GM12873 (cell line): ENCODE measurements around the gene CAMSAP2.

Experiments used
- TF ChIP-seq, protein P1 (sequence below): IDR thresholded peaks from 2 replicates; pipeline ENCODE4 v1.5.1; 2012; ENCODE audit warnings: low read depth, mild to moderate bottlenecking, moderate library complexity, low read length, control low read depth; ENCODE audit not compliant: insufficient read depth; ENCODE audit errors: missing control alignments

Gene CAMSAP2

DNA sequence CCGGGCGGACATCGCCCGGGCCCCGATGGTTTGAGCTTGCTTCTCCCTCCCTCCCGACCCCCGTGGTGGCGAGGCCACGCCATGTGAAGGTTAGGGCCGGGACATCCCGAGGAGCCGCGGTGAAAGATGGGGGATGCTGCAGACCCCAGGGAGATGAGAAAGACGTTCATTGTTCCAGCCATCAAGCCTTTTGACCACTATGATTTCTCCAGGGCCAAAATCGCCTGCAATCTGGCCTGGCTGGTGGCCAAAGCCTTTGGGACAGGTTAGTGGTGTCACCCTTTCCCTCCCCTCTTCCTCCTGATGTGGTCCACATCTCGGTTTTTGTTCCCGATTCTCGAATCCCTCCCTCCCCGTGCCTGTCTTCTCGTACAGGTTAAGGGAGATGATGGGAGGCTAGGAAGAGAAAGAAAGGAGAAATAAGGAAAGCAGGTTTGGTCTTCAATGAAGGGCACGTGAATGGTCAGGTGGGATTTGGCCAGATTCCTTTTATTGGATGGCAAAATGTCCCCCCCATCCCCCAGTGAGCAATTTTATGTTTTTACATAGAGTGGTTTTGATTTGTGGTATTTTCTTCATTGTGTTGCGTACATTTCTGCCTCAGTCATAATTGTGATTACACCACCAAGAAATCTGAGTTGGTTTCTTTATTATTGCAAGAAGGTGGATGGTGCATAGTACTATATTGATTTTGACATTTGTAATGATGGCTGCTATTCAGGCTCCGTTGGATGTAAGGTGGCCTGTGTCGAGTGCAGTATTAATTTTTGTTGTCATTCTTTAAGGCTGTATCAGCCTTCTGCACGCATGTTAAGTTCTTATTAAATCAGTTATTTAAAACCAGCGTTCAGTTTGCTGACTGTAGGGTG, 1.2 kb downstream of the CAMSAP2 start:
- TF ChIP-seq, protein P1, sequence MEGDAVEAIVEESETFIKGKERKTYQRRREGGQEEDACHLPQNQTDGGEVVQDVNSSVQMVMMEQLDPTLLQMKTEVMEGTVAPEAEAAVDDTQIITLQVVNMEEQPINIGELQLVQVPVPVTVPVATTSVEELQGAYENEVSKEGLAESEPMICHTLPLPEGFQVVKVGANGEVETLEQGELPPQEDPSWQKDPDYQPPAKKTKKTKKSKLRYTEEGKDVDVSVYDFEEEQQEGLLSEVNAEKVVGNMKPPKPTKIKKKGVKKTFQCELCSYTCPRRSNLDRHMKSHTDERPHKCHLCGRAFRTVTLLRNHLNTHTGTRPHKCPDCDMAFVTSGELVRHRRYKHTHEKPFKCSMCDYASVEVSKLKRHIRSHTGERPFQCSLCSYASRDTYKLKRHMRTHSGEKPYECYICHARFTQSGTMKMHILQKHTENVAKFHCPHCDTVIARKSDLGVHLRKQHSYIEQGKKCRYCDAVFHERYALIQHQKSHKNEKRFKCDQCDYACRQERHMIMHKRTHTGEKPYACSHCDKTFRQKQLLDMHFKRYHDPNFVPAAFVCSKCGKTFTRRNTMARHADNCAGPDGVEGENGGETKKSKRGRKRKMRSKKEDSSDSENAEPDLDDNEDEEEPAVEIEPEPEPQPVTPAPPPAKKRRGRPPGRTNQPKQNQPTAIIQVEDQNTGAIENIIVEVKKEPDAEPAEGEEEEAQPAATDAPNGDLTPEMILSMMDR: no peak

DNA sequence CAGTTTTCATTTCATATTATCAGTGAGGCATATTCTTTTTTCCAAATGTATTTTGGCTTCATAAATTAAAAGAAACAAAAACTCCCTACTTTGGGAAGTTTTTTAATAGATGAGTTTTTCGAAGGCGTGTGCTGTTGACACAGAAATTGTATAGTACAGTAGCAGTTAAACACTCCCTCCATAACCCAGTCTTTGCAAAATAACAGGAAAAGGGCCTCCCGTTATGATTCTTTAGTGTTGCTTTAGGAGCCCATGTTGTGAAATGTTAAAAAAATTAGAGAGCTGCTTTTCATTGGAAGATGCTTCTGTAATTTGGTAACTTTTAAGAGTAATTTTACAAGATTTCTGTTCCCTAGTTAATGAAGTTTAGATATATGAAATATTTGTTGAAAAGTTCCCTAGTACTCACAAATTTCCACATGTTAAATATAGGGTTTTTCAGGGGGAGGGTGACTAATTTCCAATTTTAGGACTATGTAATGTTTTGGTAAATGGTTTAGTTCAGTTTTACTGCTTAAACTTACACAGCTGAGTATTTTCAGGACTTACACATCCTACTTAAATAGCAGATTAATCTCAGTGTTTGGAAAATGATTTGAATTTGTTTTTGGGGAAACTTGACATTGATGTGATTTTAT, 2.0 kb downstream of the CAMSAP2 start:
- TF ChIP-seq, protein P1: no peak

DNA sequence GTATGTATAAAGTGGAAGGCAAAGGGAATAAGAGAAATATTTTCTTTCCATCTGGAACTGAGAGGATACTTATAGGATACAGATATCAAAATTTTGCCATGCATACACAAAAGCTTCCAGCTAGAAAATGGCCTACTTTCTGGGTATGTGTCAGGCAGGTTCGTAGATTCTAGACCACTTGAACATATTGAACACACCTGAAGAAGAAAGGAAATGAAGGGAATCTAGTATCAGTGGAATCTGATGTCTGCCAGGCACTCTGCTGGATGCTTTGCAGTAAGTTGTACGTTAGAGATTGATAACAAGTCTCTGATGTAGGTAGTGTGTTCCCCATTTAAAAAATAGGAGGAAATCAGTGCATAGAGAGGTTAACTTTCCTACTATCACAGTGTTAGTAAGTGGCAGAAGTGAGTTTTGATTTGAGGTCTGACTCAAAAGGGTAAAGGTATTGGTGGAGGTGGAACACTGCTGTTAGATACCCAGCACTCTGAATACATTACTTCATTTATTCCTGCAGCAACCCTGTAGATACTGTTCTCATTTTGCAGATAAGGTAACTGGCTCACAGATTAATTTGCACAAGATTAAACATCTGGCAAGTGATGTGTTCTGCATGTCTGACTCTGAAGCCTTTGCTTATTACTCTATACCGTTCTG, 3.0 kb downstream of the CAMSAP2 start:
- TF ChIP-seq, protein P1: no peak

DNA sequence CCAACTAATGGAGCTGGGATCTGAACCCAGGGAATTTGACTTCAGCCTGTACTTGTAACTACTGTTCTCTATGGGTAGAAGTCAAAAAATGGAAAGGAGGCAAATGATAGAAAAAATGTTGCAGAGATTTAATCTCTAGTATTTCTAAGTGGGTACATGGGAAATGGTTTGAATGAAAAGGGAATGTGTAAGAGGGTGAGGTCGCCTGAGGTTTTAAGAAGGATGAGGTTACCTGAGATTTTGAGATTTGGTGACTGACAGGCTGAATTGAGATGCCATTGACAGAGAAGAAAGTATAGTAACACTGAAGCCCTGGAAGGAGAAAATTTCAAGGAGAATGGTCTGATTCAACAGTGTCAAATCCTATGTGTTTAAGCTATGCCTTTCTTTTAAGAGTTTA, 5.5 kb downstream of the CAMSAP2 start:
- TF ChIP-seq, protein P1: no peak

DNA sequence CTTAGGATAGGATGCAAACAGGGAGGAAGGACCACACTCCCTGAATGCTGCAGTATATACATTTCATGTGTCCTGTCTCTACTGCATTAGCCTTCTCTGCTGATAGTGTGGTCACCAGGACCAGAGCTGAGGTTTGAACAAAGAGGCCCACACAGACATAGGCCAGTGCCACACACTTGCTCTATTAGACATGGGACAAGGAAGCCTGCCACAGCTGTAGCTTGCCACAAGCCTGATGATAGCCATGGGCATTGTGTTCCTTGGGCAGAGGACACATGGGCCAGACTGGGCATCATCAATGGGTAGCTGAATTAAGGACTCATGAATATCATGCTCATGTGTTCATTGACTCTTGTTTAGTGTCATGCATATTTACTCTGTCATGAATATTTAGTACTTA, 10.4 kb downstream of the CAMSAP2 start:
- TF ChIP-seq, protein P1: no peak

DNA sequence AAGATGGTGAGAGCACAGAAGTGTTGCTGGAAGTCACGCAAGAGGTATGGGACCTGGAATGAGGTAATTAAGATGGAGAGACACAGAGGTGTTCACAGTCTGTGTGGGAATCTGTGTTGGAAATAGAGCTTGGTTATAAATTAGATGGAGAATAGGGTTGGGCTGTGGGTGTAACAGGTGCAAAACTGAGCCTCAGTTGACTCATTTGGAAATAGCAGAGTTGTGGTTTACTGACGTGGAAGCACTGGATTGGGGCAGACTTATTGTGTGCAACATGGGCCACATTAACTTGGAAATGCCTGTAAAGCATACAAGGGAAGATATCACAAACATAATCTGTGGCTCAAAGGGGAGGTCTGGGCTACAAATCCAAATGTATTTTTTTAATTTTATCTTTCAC, 13.0 kb downstream of the CAMSAP2 start:
- TF ChIP-seq, protein P1: no peak

DNA sequence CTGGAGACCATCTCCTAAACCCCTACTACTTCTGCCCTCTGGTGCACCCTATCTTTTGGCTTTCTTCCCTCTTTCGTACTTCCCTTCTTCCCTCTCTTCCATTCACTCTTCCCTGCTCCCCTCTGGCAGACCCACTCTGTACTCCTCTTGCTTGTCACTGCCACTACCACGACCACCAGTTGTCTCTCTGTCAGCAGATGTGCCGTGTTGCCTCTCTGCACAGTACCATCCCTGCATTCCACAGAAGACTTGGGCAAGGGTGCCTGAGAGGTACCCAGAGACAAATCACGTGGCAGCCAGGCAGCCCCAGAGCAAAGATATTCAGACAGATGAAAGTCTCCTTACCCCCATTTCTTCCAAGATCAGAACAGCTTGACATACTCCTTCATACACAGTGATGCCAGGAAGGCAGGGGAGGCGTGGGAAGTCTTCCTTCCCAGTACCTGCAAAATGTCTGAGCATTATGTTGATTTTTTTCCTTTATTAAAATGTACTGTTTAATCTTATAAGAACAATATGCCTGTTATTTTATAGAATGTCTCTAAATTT, 15.0 kb downstream of the CAMSAP2 start:
- TF ChIP-seq, protein P1: no peak
